HG03432 (cell line): ENCODE data around the gene RERE.

Experiments
- ATAC-seq: cut with Tn5 transposase; IDR thresholded peaks from one replicate; pipeline ENCODE4 v1.9.1; 2021; ENCODE audit warnings: mild to moderate bottlenecking, moderate library complexity; ENCODE audit not compliant: unreplicated experiment

RERE gene

GRCh38 chr1:8589571-8589970 is 227.9 kb downstream of the RERE start:
- no peak for ATAC-seq

GRCh38 chr1:8587784-8588183 is 229.7 kb downstream of the RERE start:
- ATAC-seq = no peak

- no peak for ATAC-seq
These were observed 231.0 kb downstream of the RERE start for GRCh38 chr1:8586438-8586837.

GRCh38 chr1:8584316-8584715 is 233.1 kb downstream of the RERE start:
- ATAC-seq = no peak

- no peak for ATAC-seq
These were observed 234.4 kb downstream of the RERE start for GRCh38 chr1:8583031-8583430.

- no peak for ATAC-seq
These were observed 236.9 kb downstream of the RERE start for GRCh38 chr1:8580566-8580965.

- ATAC-seq = no peak
These were observed 238.5 kb downstream of the RERE start for GRCh38 chr1:8578936-8579335.

GRCh38 chr1:8578132-8578877 is 239.1 kb downstream of the RERE start:
- no peak for ATAC-seq

- ATAC-seq = no peak
These were observed 242.5 kb downstream of the RERE start for GRCh38 chr1:8574985-8575384.

- no peak for ATAC-seq
These were observed 245.3 kb downstream of the RERE start for GRCh38 chr1:8572106-8572505.

- no peak for ATAC-seq
These were observed 246.0 kb downstream of the RERE start for GRCh38 chr1:8571200-8571984.

GRCh38 chr1:8570465-8570864 is 247.0 kb downstream of the RERE start:
- ATAC-seq = no peak

GRCh38 chr1:8569242-8569641 is 248.2 kb downstream of the RERE start:
- no peak for ATAC-seq

- no peak for ATAC-seq
These were observed 248.6 kb downstream of the RERE start for GRCh38 chr1:8568837-8569236.

GRCh38 chr1:8567146-8567545 is 250.3 kb downstream of the RERE start:
- ATAC-seq = no peak

- ATAC-seq = no peak
These were observed 251.6 kb downstream of the RERE start for GRCh38 chr1:8565802-8566201.

- ATAC-seq = no peak
These were observed 253.4 kb downstream of the RERE start for GRCh38 chr1:8563944-8564537.

GRCh38 chr1:8562881-8563865 is 254.3 kb downstream of the RERE start:
- ATAC-seq = no peak

- no peak for ATAC-seq
These were observed 255.2 kb downstream of the RERE start for GRCh38 chr1:8562222-8562621.

- ATAC-seq = no peak
These were observed 256.6 kb downstream of the RERE start for GRCh38 chr1:8560611-8561544.
